Endothelial cell of umbilical vein (primary cell): ENCODE data around the gene KLHL17. TPM values are rescaled to one million over a fixed set of nuclear protein-coding genes. Genes with fewer than 3 reads are reported as not detected.

ENCODE experiments used
- BruUV-seq: library from RNA; stranded (reverse); fragments of 400-500 nt; replicated peaks from 2 replicates; lab custom pipeline; 2021; lab: Mats Ljungman, UMichigan
- CTCF ChIA-PET: fragments of 300-600, 350-600 bp; sonication (Branson Sonifier 250); formaldehyde crosslinking; loops from one replicate; lab custom pipeline; 2021; ENCODE audit warnings: antibody characterized with exemption, inconsistent platforms; lab: Charles Lee
- POLR2A ChIA-PET: fragments of 300-600, 350-600 bp; sonication (Branson Sonifier 250); formaldehyde crosslinking; loops from one replicate; lab custom pipeline; 2021; ENCODE audit warnings: antibody characterized with exemption, inconsistent platforms; lab: Charles Lee
- DNase-seq: peaks from one replicate; pipeline ENCODE4 v3.0.0-alpha.2; 2011; ENCODE audit warnings: low read depth, low spot score
- FAIRE-seq: peaks from 2 replicates; lab custom pipeline; 2011; peaks lifted over from hg19 to GRCh38; lab: Jason Lieb, UNC
- H2AFZ ChIP-seq: 2 replicates; pipeline ENCODE4 v1.6.0; 2012; ENCODE audit warnings: low read depth, low read length, control low read depth, inconsistent platforms
- H3K27ac ChIP-seq: 2 replicates; pipeline ENCODE4 v1.5.1; 2011; ENCODE audit warnings: low read depth, mild to moderate bottlenecking, control low read depth, low read length, moderate library complexity; ENCODE audit not compliant: insufficient read depth
- H3K27me3 ChIP-seq, 2 experiments: 2 replicates each; pipeline versions ENCODE4 v1.6.0 to v1.6.1; 2011; ENCODE audit warnings: low read length in 2 of 2, mixed read lengths in 1 of 2; ENCODE audit not compliant: control insufficient read depth in 2 of 2, insufficient read depth in 2 of 2
- H3K36me3 ChIP-seq, 2 experiments: 2 replicates in 1 of 2; 3 replicates in 1 of 2; pipeline ENCODE4 v1.5.1; 2011; ENCODE audit warnings: low read length in 2 of 2, mild to moderate bottlenecking in 1 of 2, moderate library complexity in 1 of 2; ENCODE audit not compliant: control insufficient read depth in 2 of 2, insufficient read depth in 2 of 2; ENCODE audit errors: extremely low read depth in 1 of 2
- H3K4me1 ChIP-seq: 3 replicates; pipeline ENCODE4 v1.5.1; 2011; ENCODE audit warnings: mild to moderate bottlenecking, low read length; ENCODE audit not compliant: control insufficient read depth, insufficient read depth; ENCODE audit errors: extremely low read depth
- H3K4me2 ChIP-seq: 2 replicates; pipeline ENCODE4 v1.6.1; 2011; ENCODE audit warnings: low read length, control low read depth, mixed read lengths; ENCODE audit not compliant: insufficient read depth
- H3K4me3 ChIP-seq, 3 experiments: fragments of 200-600 bp in 1 of 3; sonication (generic), shearing (Covaris generic) in 1 of 3; replicated peaks in 1 of 3; 2 replicates each; pipeline ENCODE4 v1.5.1; 2011 to 2016; ENCODE audit warnings: control low read depth in 3 of 3, low read length in 3 of 3, mild to moderate bottlenecking in 2 of 3, inconsistent platforms in 1 of 3, low read depth in 1 of 3, moderate library complexity in 1 of 3; ENCODE audit not compliant: insufficient read depth in 1 of 3
- H3K79me2 ChIP-seq: 2 replicates; pipeline ENCODE4 v1.6.0; 2012; ENCODE audit warnings: low read length, inconsistent platforms; ENCODE audit not compliant: control insufficient read depth, insufficient read depth
- H3K9ac ChIP-seq: replicated peaks from 2 replicates; pipeline ENCODE3; 2011; ENCODE audit warnings: low read length, control low read depth; ENCODE audit not compliant: insufficient read depth; ENCODE audit errors: extremely low read depth
- H3K9me1 ChIP-seq: replicated peaks from 3 replicates; pipeline ENCODE4 v1.6.0; 2011; ENCODE audit warnings: mild to moderate bottlenecking, low read length; ENCODE audit not compliant: control insufficient read depth, insufficient read depth; ENCODE audit errors: extremely low read depth
- H3K9me3 ChIP-seq: replicated peaks from 2 replicates; pipeline ENCODE4 v1.5.1; 2012; ENCODE audit warnings: low read length, inconsistent platforms; ENCODE audit not compliant: control insufficient read depth, insufficient read depth
- H4K20me1 ChIP-seq: replicated peaks from 2 replicates; pipeline ENCODE3; 2011; ENCODE audit warnings: mild to moderate bottlenecking, low read length; ENCODE audit not compliant: control insufficient read depth, insufficient read depth; ENCODE audit errors: extremely low read depth
- EZH2 ChIP-seq: IDR thresholded peaks from 2 replicates; pipeline ENCODE4 v1.6.1; 2012; ENCODE audit warnings: borderline replicate concordance, low read depth, mild to moderate bottlenecking, moderate library complexity, low read length, inconsistent platforms; ENCODE audit not compliant: severe bottlenecking
- FOS ChIP-seq: IDR thresholded peaks from 2 replicates; pipeline ENCODE4 v1.6.1; 2011; ENCODE audit warnings: mild to moderate bottlenecking, low read length, moderate library complexity, borderline replicate concordance; ENCODE audit not compliant: insufficient read depth
- GATA2 ChIP-seq: IDR thresholded peaks from 2 replicates; pipeline ENCODE4 v1.7.0; 2011; ENCODE audit warnings: low read depth, mild to moderate bottlenecking, moderate library complexity, mixed read lengths, low read length; ENCODE audit not compliant: insufficient read length, insufficient read depth
- JUN ChIP-seq: IDR thresholded peaks from 2 replicates; pipeline ENCODE4 v1.6.1; 2011; ENCODE audit warnings: borderline replicate concordance, low read depth; ENCODE audit not compliant: insufficient read length, insufficient read depth
- MYC ChIP-seq: IDR thresholded peaks from one replicate; pipeline ENCODE4 v1.6.1; 2011; ENCODE audit warnings: mild to moderate bottlenecking, low read depth, low read length
- POLR2A ChIP-seq: IDR thresholded peaks from 2 replicates; pipeline ENCODE4 v1.6.1; 2012; ENCODE audit warnings: low read depth, mild to moderate bottlenecking, control low read depth, low read length
- POLR2AphosphoS5 ChIP-seq: IDR thresholded peaks from 2 replicates; pipeline ENCODE4 v1.6.1; 2012; ENCODE audit warnings: low read depth, mild to moderate bottlenecking, control low read depth, low read length, moderate library complexity; ENCODE audit not compliant: insufficient read depth
- dilution Hi-C: fragments of 300-500 bp; cut with MboI; formaldehyde crosslinking; loops from one replicate; pipeline ENCODE4 v1.15.0; 2019; ENCODE audit warnings: low sequenced_read_pairs; ENCODE audit not compliant: extremely low pct_ligation_motif_present
- intact Hi-C: fragments of 100-400 bp; cut with micrococcal nuclease; formaldehyde crosslinking; loops from one replicate; pipeline ENCODE4 v1.10.0; 2022
- polyA plus RNA-seq, 4 experiments: library from polyadenylated mRNA; depleted of rRNA in 3 of 4; stranded (reverse) in 3 of 4; unstranded in 1 of 4; fragments of >200 nt; gene quantifications; 2 replicates each; pipeline versions ENCODE4 v1.2.1 to v1.2.3, GENCODE V29; 2011 to 2012; ENCODE audit warnings: missing spikeins in 1 of 4
- total RNA-seq: library from RNA; stranded (reverse); gene quantifications from 2 replicates; pipeline ENCODE4 v1.2.3, GENCODE V29; 2021
- TF ChIP-seq, protein P1 (sequence below): IDR thresholded peaks from 2 replicates; pipeline ENCODE4 v1.6.1; 2011; ENCODE audit not compliant: insufficient read depth, insufficient read length
- TF ChIP-seq, protein P2 (sequence below), 2 donors: IDR thresholded peaks; 1 replicate in 1 of 2; 2 replicates in 1 of 2; pipeline ENCODE4 v1.5.1; 2011; ENCODE audit warnings: low read length in 2 of 2, mild to moderate bottlenecking in 2 of 2, moderate library complexity in 2 of 2, control low read depth in 1 of 2, inconsistent platforms in 1 of 2, low read depth in 1 of 2; ENCODE audit not compliant: insufficient read depth in 1 of 2; ENCODE audit errors: extremely low read depth in 1 of 2

The KLHL17 gene
- total and polyA plus RNA-seq, 2 donors (not counting 3 experiments of a cell fraction or from before 2014, with no cell fraction given): 27.0 to 30.1 TPM

DNA sequence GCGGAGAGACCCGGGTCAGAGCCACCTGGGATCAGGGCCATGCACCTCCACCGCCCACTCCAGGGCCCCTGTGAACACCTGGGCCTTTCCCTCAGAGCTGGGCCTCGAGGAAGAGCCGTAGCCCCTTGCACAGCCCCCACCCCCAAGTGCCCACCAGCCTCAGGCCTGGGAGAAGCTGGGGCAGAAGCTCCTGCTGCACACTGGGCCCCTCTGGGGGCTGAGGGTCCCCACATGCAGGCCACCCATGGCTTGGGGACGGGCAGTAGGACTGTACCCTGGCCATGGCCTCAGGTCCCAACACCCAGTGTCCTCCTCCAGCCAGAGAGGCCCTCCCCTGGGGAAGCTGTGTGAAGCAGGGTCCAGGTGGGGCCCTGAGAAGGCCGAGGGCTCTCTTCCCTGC, 7.8 kb upstream of the KLHL17 start:
- POLR2A ChIA-PET: no interaction called here
- H3K9me3 ChIP-seq: no peaks in the 10 kb centered on the region
- dilution Hi-C loops (no loop called here), intact Hi-C loops (no loop called here)
- TF ChIP-seq JUN: no peak
- TF ChIP-seq FOS: no peak
- TF ChIP-seq, protein P1, sequence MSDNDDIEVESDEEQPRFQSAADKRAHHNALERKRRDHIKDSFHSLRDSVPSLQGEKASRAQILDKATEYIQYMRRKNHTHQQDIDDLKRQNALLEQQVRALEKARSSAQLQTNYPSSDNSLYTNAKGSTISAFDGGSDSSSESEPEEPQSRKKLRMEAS: no peak
- TF ChIP-seq POLR2AphosphoS5: no peak
- no peak for TF ChIP-seq GATA2
- TF ChIP-seq, protein P2, sequence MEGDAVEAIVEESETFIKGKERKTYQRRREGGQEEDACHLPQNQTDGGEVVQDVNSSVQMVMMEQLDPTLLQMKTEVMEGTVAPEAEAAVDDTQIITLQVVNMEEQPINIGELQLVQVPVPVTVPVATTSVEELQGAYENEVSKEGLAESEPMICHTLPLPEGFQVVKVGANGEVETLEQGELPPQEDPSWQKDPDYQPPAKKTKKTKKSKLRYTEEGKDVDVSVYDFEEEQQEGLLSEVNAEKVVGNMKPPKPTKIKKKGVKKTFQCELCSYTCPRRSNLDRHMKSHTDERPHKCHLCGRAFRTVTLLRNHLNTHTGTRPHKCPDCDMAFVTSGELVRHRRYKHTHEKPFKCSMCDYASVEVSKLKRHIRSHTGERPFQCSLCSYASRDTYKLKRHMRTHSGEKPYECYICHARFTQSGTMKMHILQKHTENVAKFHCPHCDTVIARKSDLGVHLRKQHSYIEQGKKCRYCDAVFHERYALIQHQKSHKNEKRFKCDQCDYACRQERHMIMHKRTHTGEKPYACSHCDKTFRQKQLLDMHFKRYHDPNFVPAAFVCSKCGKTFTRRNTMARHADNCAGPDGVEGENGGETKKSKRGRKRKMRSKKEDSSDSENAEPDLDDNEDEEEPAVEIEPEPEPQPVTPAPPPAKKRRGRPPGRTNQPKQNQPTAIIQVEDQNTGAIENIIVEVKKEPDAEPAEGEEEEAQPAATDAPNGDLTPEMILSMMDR (IDR thresholded peaks at IDR 0.05; ENCODE audit: extremely low read depth in 1 of 2, insufficient read depth in 1 of 2, low read depth in 1 of 2, low read length in 2 of 2): no peak
- TF ChIP-seq EZH2: no peak
- TF ChIP-seq MYC: no peak
- no peak for TF ChIP-seq POLR2A
- H3K27ac ChIP-seq: no peak overlapping the region
- no peaks in the 10 kb centered on the region for H3K27me3 ChIP-seq
- H3K36me3 ChIP-seq: peaks cover 0 to 69% of the 10 kb centered on the region in 2 experiments
- no peak for FAIRE-seq
- BruUV-seq: no TSS peak
- CTCF ChIA-PET: interaction anchor here (1.1 kb wide), 1 partner anchor 11 kb away, joined by 3 read pairs; no protein-coding TSS in a partner anchor
- no peak overlapping the region for H2AFZ ChIP-seq
- no peak overlapping the region for H3K4me2 ChIP-seq
- no peak for DNase-seq
- no peaks in the 10 kb centered on the region for H4K20me1 ChIP-seq
- H3K9me1 ChIP-seq: no peaks in the 10 kb centered on the region
- H3K4me3 ChIP-seq: no peak overlapping the region
- H3K9ac ChIP-seq: no peak overlapping the region
- peaks cover 5% of the 10 kb centered on the region for H3K79me2 ChIP-seq
- H3K4me1 ChIP-seq: peaks cover under 1% of the 10 kb centered on the region
